HTR-8/SVneo (cell line): Measurements from ENCODE around the gene ATG101.

Source experiments
- DNase-seq: peaks from one replicate; pipeline ENCODE4 v3.0.0; 2011; ENCODE audit warnings: low spot score, mixed read lengths; ENCODE audit not compliant: insufficient read length
- FAIRE-seq: peaks from 2 replicates; lab custom pipeline; 2011; peaks lifted over from hg19 to GRCh38; lab: Jason Lieb, UNC

The ATG101 gene

DNA sequence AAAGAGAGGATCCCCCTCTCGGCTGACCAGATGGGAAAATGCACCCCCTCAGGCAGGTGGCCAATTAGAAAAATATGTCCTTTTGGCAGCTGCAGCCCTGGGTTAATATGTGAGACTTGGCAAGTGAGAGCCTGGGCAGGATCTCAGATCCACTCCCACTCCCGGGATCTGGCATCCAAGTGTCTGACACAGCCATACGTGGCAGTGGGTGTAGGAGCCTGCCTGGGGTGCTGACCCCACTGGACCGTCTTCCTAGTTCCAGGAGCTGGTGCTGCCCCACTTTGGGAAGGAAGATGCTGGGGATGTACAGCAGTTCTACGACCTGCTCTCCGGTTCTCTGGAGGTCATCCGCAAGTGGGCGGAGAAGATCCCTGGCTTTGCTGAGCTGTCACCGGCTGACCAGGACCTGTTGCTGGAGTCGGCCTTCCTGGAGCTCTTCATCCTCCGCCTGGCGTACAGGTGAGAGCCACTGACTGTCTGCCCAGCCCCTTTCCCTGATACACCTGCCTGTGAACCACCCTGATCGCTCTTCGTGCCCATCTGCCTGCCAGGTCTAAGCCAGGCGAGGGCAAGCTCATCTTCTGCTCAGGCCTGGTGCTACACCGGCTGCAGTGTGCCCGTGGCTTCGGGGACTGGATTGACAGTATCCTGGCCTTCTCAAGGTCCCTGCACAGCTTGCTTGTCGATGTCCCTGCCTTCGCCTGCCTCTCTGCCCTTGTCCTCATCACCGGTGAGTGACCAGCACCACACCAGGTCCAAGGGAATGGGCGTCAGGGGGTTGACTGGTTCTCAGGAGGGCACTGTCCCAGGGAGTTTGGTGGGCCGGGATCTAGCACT, 12.8 kb upstream of the ATG101 start:
- DNase-seq (no peak), FAIRE-seq (no peak)

DNA sequence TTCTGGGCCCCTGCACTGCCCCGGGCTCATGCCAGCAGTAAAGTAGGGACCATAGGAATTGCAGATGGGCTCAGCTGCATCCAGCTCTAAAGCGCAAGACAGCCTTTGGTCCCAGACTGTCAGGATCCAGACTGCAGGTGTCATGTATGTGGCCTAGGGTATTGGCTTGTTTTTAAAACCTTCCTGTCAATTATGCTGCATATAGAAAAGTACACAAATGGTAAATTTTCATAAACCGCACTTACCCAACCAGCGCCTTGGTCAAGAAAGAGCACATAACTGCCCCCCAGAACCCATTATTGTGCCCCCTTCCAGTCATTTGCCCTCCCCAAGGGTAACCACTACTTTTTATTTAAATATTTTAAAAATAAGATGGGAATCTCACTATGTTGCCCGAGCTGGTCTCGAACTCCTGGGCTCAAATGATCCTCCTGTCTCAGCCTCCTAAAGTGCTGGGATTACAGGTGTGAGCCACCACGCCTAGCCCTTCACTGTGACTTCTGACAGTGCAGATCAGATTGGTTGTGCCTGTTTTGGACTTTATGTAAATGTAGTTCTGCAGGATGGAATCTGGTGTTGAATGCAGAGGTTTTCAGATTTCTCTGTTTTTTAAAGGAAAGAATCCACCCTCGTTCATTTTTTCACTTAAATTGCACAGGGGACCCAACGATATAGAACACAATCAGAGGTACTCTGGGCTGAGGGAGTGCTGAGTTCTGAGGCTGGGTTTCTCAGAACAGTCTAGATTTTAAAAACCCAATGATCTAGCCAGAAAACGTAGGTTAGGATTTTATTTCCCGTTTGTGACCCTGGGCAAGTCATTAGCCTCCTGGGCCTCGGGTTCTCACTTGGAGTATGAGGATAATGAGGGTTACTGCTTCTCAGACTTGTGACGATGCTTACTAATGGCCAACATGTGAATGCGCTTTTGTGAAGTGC, 11.9 kb upstream of the ATG101 start:
- no peak for DNase-seq
- FAIRE-seq = no peak

DNA sequence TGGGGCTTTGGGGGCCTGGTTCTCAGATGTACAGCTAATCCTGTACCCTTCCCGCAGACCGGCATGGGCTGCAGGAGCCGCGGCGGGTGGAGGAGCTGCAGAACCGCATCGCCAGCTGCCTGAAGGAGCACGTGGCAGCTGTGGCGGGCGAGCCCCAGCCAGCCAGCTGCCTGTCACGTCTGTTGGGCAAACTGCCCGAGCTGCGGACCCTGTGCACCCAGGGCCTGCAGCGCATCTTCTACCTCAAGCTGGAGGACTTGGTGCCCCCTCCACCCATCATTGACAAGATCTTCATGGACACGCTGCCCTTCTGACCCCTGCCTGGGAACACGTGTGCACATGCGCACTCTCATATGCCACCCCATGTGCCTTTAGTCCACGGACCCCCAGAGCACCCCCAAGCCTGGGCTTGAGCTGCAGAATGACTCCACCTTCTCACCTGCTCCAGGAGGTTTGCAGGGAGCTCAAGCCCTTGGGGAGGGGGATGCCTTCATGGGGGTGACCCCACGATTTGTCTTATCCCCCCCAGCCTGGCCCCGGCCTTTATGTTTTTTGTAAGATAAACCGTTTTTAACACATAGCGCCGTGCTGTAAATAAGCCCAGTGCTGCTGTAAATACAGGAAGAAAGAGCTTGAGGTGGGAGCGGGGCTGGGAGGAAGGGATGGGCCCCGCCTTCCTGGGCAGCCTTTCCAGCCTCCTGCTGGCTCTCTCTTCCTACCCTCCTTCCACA, 11.0 kb upstream of the ATG101 start:
- DNase-seq = no peak
- FAIRE-seq = no peak

DNA sequence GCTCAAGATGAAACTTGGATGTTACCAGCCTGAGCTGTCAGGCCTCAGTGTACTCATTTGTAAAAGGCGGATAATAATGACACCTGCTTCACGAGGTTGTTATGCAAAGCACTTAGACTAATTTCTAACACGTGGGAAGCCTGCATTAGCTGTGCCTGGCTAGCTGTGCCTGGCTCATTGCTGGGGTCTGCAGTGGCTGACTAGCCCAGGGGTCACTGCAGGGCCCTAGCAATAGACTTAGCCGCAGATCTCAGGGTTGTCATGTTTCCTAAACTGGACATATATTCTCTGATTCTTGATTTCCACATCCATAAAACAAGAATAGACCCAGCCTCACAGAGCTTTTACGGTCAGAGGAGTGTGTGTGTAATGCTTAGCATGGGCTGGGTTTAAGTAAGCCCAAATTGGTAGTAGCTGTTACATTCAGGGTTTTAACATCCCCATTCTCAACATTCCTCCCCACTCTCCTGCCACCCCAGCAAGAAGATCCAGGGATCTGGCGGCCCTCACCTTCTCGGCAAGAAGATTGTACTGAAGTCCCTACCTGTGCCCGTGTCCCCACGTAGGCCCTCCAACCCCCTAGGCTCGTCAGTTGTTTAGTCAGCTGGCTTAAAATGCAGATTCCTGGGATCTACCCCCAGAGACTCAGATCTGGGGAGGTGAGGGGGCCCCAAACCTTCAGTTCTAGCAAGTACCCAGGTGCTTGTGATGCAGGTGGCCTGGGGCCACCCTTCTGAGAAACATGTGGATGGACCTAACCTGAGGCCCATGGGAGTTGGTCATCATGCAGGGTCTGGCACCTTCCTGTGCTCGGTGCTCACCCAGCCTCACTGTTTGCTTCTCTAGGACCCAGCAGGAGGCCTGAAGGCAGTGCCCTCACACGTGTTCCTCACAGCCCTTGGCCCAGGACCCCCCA, 9.9 kb upstream of the ATG101 start:
- FAIRE-seq = no peak
- no peak for DNase-seq

DNA sequence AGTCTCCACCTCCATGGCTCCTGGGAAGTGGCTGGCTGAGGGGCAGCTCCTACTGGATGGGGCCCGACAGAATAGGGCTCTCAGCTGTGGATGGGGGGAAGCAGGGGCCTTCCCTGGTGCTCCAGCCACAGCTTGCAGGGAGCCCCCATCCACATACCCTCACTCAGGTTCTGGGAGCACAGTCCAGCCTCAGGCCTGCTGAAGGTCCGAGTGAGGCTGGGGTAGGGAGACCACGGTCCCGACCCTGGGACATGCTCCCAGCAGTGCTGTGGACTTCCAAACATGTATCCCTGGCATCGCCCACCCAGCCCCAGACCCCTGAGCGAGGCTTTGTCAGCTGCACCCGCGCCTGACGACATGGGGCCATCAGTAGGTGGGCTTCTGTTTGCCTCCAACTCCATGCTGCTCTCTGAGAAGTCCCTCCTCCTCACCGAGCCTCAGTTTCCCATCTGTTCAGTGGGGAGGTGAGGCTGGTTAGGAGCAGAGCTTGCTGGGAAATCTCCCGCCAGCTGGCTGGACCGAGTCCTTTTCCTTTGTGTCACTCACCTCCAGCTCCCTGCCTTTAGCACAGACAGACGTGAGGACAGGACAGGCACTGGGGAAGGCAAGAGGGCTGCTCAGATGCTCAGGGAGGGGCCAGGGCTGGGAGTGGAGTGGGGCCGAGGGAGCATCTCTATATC, 9.1 kb upstream of the ATG101 start:
- FAIRE-seq (no peak), DNase-seq (no peak)

DNA sequence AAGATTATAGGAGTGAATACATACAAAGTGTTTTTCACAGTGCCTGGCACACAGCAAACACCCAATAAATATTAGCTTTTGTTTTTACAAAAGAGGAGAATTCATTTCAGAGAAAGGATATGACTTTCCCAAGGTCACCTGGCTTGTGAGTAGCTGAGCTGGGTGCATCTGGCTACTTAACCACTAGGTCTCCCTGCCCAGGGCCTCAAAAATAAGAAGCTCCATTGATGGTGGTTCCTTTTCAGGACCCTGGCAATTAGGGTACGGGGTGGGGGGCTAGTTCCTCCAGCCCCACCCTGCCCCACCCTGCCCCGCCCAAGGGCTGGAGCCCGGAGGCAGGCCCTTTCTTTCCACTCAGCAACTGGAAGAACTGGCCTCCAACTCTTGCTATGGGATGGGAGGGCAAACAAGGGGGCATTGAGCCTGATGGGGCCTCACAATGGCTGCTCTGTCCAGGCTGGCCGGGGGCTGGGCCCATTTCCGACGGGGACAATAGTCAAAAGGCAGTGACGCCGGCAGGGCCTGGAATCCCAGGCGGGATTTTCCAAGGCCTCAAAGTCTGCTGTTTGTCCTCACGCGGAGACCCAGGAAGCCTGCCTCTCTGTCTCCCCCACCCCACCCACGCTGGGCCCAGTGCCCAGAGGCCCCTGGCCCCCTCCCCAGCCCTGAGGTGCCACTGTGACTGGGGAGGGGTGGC, 8.2 kb upstream of the ATG101 start:
- DNase-seq (no peak), FAIRE-seq (no peak)

DNA sequence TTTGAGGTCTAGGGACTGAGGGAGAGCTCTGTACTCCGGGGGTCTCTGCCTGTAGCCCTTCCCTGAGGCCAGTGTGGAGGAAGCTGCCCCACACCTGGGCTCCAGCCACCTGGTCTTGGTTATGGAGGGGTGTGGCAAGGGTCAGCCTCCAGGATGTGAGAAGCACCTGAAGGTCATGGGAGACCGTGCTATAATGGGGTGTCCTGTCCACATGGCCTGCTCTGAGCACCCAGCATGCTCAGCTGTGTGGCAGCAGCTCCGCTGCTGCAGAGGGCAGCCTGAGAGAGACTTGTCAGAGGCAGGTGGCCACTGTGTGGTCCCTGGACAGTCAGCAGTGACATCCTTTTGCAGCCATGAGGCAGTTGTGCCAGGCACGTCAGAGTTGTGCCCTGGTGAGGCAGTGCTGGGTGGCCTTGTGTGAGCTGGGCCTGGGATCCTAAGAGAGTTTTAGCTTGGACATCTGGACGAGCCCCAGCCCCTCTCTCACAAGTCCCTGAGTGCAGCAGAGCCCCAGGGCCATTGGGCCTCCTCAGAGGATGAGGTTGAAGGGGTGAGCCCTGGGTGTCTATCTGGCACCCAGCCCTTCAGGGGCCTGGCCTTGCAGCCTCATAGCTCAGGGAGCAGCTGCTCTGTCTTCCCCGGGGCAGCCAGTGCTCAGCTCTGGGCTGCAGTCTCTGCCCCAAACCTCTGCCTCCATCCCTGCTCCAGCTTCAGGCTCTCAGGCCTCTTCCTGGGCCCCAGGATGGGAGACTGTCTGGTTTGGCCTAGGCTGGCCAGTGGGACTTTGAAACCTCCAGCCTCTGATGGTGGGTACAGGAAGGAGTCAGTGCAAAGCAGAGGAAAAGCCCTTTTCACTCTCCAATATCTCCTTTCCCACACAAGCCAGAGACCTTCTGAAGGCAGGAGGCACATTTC, 7.4 kb upstream of the ATG101 start:
- FAIRE-seq (no peak), DNase-seq (no peak)

DNA sequence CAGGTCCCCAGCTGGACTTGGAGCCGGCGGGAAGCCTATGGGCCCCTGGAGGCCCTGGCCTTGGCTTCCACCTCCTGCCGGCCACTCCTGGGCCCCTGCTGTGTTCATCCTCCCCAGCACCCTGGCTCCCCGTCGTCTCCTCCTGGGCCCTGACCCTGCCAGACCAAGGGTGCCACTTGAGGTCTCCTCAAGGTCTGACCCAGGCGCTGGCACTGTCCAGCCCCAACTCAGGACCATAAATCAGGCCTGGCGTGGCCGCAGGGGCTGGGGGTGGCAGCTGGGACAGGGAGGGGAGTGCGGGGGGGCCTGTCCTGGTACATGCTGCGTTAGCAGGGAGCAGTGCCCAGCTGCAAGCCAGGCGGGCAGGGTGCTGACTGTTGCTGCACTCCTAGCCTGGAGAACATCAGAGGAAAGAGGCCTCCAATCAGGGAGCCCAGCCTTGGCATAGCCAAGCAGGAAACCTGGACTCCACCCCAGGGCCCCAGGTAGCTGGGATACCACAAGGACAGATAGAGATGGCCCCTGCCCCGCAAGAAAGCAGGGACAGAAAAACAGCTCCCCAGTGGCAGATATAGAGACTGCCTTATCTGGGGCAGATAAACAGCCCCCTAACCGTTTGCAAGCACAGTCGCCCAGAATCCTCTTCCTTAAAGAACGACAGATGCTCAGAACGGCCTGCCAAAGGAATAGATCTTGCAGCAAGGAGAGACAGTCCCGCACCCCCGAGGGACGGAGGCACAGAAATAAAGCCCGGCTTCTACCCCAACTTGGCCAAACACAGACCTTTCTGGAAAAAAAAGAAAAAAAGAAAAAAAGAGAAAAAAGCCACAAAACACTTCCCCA, 6.5 kb upstream of the ATG101 start:
- FAIRE-seq = no peak
- DNase-seq = no peak

DNA sequence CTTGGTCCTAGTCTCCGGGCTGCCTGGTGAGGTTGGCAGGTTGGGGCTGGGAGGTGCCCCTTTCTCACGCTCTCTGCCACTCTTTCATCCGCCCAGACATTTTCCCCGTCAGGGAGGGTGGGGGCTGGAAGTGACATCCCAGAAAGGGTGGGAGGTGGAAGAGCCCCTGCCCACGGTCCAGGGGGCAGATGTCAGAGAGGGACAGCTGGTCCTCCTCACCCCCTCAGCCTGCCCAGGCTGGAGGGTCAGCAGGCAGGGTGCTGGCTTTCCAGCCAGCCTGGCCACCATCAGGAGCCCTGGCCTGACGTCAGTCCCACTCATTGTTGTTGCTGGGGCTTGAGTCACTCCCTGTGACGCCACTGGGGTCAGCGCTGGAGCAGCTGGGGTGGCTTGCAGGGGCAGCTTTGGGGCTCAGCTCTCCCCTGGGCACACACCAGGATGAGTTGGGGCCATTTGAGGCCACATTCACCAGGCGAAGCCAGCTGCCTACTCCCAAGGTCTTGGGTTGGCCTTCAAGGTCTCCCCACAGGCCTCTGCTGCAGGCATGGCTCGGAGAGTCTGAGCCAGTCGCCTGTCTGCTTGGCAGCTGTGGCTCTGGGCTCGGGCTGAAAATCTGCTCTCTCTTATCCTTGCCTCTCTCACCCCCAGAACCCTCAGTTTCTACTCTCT, 5.7 kb upstream of the ATG101 start:
- no peak for DNase-seq

DNA sequence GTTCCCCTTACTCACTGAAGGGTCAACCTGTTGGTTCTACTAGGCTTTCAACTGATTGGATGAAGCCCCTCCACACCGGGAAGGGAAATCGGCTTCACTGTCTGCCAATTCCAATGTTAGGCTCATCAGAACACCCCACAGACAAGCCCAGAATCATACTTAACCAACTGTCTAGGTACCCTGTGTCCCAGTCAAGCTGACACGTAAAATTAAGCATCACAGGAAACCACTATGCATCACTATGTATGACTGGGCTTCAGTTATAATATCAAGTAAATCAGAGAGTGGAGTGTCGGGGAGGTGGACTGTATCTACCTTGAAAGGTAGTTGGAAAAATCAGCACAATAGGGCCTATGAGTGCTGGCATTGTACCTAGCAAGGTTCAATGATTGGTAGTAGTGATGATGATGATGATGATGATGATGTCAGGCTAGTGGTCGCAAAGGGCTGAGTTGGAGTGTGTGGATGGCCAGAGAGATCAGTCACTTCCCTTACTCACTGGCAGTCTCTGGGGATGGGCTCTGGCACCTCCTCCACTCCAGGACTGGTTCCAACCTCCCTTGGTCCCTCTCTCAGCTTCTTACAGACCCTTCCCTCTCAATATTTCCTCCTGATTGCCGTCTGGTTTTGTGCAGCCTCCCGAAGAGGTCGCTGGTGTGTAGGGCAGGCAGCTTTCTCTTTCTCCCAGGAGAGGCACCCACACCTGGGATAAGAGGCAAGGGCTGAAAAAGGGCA, 3.3 kb upstream of the ATG101 start:
- DNase-seq (no peak), FAIRE-seq (no peak)

More for the DNA sequence above, 5.7 kb upstream of the ATG101 start:
- no peak for FAIRE-seq

DNA sequence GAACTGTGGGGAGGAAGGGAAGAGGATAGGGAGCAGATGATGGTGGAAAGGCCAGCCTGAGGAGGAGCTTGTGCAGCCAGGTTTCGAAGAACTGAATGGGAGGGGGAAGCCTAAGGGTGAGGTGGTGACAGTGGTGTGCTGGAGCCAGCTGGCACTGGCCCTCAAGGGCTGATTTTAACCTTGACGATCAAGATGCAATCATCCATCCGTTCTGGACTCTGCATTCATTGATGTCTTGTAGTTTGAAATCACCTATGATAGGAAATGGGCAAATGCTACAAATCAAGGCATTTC, 2.8 kb upstream of the ATG101 start:
- DNase-seq (no peak), FAIRE-seq (no peak)

DNA sequence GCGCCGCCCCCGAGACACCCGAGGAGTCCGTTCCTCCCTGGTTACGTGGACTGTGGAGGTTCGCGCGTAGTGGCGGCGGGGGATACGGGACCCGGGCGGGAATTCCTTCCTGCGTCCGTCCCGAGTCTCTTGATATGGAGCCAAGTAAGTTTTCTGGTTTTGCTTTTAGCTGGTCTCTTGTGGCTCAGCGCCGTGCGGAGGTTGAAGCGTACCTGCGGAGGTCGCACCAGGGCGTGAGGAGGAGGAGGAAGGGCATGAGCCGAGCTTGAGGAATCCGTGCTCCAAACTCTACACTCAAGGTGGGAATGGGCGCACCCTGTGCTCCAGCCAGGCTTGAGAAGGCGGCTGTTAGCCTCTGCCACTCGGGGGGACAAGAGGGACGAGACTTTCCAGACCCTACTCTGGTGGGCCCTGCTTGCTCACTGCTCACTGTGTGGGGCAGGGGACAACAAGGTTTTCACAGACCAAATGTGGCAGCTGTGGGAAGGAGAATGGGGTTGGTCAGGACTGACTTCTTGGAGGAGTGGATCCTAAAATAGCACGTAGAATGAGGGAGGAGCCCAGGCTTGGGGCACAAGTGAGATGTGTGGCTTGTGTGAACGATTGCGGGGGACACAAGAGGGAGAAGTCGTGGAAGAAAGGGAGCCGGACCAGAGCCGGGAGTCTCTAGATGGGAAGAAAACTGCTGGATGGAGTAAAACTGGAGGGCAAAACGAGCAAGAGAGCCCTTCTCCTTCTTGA, 577 bp downstream of the ATG101 start:
- no peak for FAIRE-seq
- no peak for DNase-seq

DNA sequence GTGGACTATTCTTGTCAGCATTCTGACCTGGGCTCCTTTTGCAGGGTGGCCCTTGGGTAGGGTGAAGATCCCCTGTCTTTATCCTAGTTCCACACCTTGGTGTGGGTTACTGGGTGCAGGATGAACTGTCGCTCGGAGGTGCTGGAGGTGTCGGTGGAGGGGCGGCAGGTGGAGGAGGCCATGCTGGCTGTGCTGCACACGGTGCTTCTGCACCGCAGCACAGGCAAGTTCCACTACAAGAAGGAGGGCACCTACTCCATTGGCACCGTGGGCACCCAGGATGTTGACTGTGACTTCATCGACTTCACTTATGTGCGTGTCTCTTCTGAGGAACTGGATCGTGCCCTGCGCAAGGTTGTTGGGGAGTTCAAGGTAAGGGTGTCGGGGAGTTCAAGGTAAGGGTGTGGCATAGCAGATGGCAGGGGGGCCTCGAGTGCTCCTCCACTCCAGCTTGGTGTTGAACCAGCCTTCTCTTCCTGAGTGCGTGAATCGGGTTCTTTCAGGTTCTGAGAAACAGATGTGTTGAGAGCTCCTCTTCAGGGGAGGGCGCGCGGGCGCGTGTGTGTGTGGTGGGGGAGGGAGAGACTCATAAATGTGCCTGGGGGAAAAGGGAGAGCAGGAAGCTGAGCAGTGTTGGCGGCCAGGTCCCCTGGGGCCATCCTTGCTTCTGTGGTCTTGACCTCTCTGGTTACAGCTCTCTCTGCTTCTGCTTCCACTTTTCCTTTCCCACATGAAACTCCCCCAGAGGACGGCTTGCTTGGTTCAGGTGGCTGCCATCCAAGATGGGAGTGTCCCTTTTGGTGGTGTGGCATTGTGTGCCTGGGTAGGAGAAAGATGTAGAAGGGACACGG, 4.0 kb downstream of the ATG101 start:
- FAIRE-seq (no peak), DNase-seq (no peak)
